ENCODE data around the gene ACP6.

Gene ACP6

DNA sequence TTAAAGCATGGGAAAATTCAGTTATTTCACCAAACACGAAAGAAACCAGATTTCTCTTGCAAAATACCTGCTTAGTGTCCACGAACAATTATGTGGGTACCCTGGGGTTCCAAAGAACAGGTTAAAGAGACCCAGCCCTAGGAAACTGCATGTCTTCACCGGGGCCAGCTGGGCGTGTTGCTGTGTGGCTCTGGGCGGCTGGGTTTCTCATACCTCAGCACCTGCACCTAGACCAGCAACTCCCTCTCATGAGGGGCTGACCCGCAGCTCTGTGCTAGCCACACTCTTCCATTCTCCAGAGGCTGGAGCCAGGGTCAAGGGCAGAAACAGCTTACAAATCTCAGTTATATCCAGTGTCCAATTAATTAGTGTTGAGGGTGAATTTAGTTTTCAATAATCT, 40.3 kb downstream of the ACP6 start:
- WGBS (ENCODE audit: insufficient coverage), result 100% methylated on average over 4 of the region's 6 CpGs
- POLR2A ChIA-PET, result no interaction called here

DNA sequence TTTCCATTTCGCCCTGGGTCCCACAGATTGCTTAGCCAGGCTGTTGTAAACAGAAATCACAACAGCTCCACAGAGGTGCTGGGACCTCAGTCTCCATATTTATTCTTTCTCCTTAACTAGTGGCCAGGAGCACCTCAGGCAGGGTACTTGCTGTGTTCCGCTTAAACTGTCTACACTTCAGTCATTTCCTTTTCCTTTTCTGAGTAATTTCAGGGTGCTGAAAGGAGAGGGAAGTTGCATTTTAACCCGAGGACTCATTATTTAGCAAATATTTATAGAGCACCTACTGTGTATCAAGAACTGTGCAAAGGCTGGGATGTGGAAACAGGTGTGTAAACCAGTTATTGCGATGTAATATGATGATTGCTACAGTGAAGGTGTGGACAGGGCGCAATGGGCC, 41.9 kb downstream of the ACP6 start:
- peaks cover 10 to 21% (median 13%) of the 10 kb centered on the region in 4 experiments for H3K4me1 ChIP-seq (ENCODE audit: control extremely low read depth in 1 of 4, control insufficient read depth in 4 of 4, insufficient read depth in 4 of 4, low read length in 3 of 4)
- H3K9me3 ChIP-seq (ENCODE audit: control extremely low read depth in 1 of 5, control insufficient read depth in 4 of 5, insufficient read depth in 2 of 5, low read depth in 1 of 5, low read length in 4 of 5), result no peaks in the 10 kb centered on the region
- WGBS (ENCODE audit: insufficient coverage), result 82% methylated on average over 4 of the region's 5 CpGs
- no peak overlapping the region for H3K27ac ChIP-seq (ENCODE audit: insufficient read depth in 1 of 2, low read depth in 1 of 2, low read length in 2 of 2, poor library complexity in 1 of 2, severe bottlenecking in 2 of 2)
- H3K36me3 ChIP-seq (ENCODE audit: control insufficient read depth in 4 of 4, insufficient read depth in 4 of 4, low read length in 3 of 4), result peaks cover 5 to 22% (median 12%) of the 10 kb centered on the region in 4 experiments
- no peak overlapping the region for H3K4me3 ChIP-seq (ENCODE audit: control insufficient read depth in 1 of 7, extremely low read depth in 1 of 7, insufficient read depth in 4 of 7, low read depth in 2 of 7, low read length in 6 of 7)
- no peaks in the 10 kb centered on the region for H3K27me3 ChIP-seq (replicated peaks in 2 of 5; ENCODE audit: control insufficient read depth in 4 of 5, insufficient read depth in 5 of 5, low read length in 4 of 5)
- ChIA-PET CTCF (interaction anchor here (0.8 to 3.1 kb wide), 5 partner anchors 9 to 136 kb away, joined by 3 to 19 read pairs (median 4); no protein-coding TSS in a partner anchor), POLR2A (no interaction called here)
- DNase-seq, result no peak

More for the DNA sequence above, 40.3 kb downstream of the ACP6 start:
- H3K36me3 ChIP-seq (ENCODE audit: control insufficient read depth in 4 of 4, insufficient read depth in 4 of 4, low read length in 3 of 4), result peaks cover 2 to 13% (median 8%) of the 10 kb centered on the region in 4 experiments
- H3K9me3 ChIP-seq (ENCODE audit: control extremely low read depth in 1 of 5, control insufficient read depth in 4 of 5, insufficient read depth in 2 of 5, low read depth in 1 of 5, low read length in 4 of 5), result no peaks in the 10 kb centered on the region
- peaks cover 10 to 26% (median 14%) of the 10 kb centered on the region in 4 experiments for H3K4me1 ChIP-seq (ENCODE audit: control extremely low read depth in 1 of 4, control insufficient read depth in 4 of 4, insufficient read depth in 4 of 4, low read length in 3 of 4)
- H3K27ac ChIP-seq (ENCODE audit: insufficient read depth in 1 of 2, low read depth in 1 of 2, low read length in 2 of 2, poor library complexity in 1 of 2, severe bottlenecking in 2 of 2), result no peak overlapping the region
- H3K27me3 ChIP-seq (replicated peaks in 2 of 5; ENCODE audit: control insufficient read depth in 4 of 5, insufficient read depth in 5 of 5, low read length in 4 of 5), result no peaks in the 10 kb centered on the region
- H3K4me3 ChIP-seq (ENCODE audit: control insufficient read depth in 1 of 7, extremely low read depth in 1 of 7, insufficient read depth in 4 of 7, low read depth in 2 of 7, low read length in 6 of 7), result no peak overlapping the region
- DNase-seq, result no peak
- CTCF ChIA-PET, result interaction anchor here (0.6 to 1.9 kb wide), 5 partner anchors 9 to 134 kb away, joined by 3 to 7 read pairs (median 3); no protein-coding TSS in a partner anchor

DNA sequence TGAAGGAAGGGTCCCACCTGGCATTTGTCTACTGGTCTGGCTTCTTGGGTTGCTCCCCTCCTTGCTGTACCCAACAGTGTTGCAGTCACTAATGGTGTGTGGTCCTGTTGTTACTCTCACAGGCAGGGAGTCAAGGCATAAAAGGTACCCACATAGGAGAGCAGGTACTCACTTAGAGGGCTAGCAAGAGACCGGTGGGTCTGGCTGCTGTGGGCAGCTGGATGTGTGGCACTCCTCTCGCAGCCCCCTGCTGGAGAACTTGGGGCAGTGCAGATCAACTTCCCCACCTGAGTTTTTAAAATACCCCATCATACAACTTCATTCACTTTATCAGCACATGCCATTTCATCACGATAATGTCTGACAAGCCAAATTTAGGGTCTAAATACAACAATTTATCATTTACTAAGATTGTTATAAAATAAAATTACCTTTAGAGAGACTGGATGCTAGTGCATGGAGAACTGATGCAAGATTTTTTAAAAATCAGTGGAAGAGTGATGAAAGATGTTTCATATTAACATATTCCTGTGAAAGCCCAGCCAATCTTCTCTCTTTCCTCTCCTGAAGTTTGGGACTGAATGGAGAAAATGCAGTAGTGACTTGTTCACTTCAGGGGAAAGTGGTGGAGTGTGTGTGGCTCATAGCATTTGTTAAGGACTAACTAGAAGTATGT, 42.8 kb downstream of the ACP6 start:
- Histone ChIP-seq H3K4me3 (ENCODE audit: control insufficient read depth in 1 of 7, extremely low read depth in 1 of 7, insufficient read depth in 4 of 7, low read depth in 2 of 7, low read length in 6 of 7) (no peak overlapping the region), H3K27me3 (replicated peaks in 2 of 5; ENCODE audit: control insufficient read depth in 4 of 5, insufficient read depth in 5 of 5, low read length in 4 of 5) (no peaks in the 10 kb centered on the region), H3K36me3 (ENCODE audit: control insufficient read depth in 4 of 4, insufficient read depth in 4 of 4, low read length in 3 of 4) (peaks cover 5 to 22% (median 10%) of the 10 kb centered on the region in 4 experiments), H3K4me1 (ENCODE audit: control extremely low read depth in 1 of 4, control insufficient read depth in 4 of 4, insufficient read depth in 4 of 4, low read length in 3 of 4) (peaks cover 10 to 21% (median 13%) of the 10 kb centered on the region in 4 experiments), H3K27ac (ENCODE audit: insufficient read depth in 1 of 2, low read depth in 1 of 2, low read length in 2 of 2, poor library complexity in 1 of 2, severe bottlenecking in 2 of 2) (no peak overlapping the region), H3K9me3 (ENCODE audit: control extremely low read depth in 1 of 5, control insufficient read depth in 4 of 5, insufficient read depth in 2 of 5, low read depth in 1 of 5, low read length in 4 of 5) (no peaks in the 10 kb centered on the region)
- CTCF ChIA-PET, result interaction anchor here (0.5 to 3.1 kb wide), 22 partner anchors 8 to 356 kb away, joined by 3 to 19 read pairs (median 4); partner anchors contain the start of gene ACP6
- 23% methylated on average over 2 of the region's 3 CpGs for WGBS (ENCODE audit: insufficient coverage)
- POLR2A ChIA-PET, result interaction anchor here (0.6 kb wide), 1 partner anchor 140 kb away, joined by 5 read pairs; no protein-coding TSS in a partner anchor
- peak; percentile 44 to 57 (median 56) for DNase-seq

DNA sequence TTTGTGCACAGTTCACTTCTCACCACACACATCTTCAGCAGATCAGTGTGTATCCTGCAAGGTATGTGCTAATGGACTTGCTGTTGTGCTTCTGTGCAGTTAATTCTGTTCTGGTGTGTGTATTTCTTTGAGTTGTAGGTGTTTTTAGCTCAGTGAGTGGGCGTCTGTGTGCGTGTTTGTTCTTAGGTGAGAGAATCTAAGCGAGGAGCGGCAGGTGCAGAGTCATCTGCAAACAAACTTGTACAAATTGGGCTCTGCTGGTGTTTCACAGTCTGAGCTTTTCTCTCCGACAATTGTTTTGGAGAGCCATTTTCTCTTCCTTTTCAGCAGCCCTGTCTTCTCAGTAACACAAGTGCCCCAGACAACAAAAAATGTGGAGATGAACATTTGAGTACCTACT, 43.6 kb downstream of the ACP6 start:
- CTCF ChIA-PET, result interaction anchor here (0.6 to 3.1 kb wide), 22 partner anchors 9 to 355 kb away, joined by 3 to 19 read pairs (median 3); partner anchors contain the start of gene ACP6
- no peak overlapping the region for H3K4me3 ChIP-seq (ENCODE audit: control insufficient read depth in 1 of 7, extremely low read depth in 1 of 7, insufficient read depth in 4 of 7, low read depth in 2 of 7, low read length in 6 of 7)

DNA sequence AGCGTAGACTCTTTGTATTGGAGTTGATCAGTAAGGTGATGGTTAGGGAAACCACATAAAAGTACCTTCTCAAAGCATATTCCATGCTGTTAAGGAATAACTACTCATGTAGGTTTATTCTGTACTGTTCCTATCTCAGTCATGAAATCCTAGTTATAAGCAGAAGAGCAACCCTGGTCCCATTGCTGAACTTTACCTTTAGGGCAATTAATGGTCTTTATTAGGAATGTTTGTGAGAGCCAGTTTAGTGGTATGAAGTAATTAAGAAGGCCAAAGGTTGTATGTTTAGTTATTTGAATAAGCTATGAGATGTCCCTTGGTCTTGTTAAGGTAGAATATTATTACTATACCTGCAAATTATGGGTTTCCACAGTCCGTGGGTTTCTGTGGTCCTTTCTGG, 44.0 kb downstream of the ACP6 start:
- 100% methylated on average over 1 of the region's 2 CpGs for WGBS (ENCODE audit: insufficient coverage)
- ChIA-PET CTCF (interaction anchor here (0.6 to 3.1 kb wide), 14 partner anchors 10 to 353 kb away, joined by 3 to 19 read pairs (median 4); partner anchors contain the start of gene ACP6), POLR2A (interaction anchor here (0.7 kb wide), 1 partner anchor 170 kb away, joined by 4 read pairs; no protein-coding TSS in a partner anchor)
- no peak overlapping the region for H3K27ac ChIP-seq (ENCODE audit: insufficient read depth in 1 of 2, low read depth in 1 of 2, low read length in 2 of 2, poor library complexity in 1 of 2, severe bottlenecking in 2 of 2)
- no peaks in the 10 kb centered on the region for H3K9me3 ChIP-seq (ENCODE audit: control extremely low read depth in 1 of 5, control insufficient read depth in 4 of 5, insufficient read depth in 2 of 5, low read depth in 1 of 5, low read length in 4 of 5)
- no peak overlapping the region for H3K4me3 ChIP-seq (ENCODE audit: control insufficient read depth in 1 of 7, extremely low read depth in 1 of 7, insufficient read depth in 4 of 7, low read depth in 2 of 7, low read length in 6 of 7)
- DNase-seq, result no peak
- peaks cover 5 to 26% (median 8%) of the 10 kb centered on the region in 4 experiments for H3K36me3 ChIP-seq (ENCODE audit: control insufficient read depth in 4 of 4, insufficient read depth in 4 of 4, low read length in 3 of 4)
- H3K4me1 ChIP-seq (ENCODE audit: control extremely low read depth in 1 of 4, control insufficient read depth in 4 of 4, insufficient read depth in 4 of 4, low read length in 3 of 4), result peaks cover 10 to 21% (median 13%) of the 10 kb centered on the region in 4 experiments
- no peaks in the 10 kb centered on the region for H3K27me3 ChIP-seq (replicated peaks in 2 of 5; ENCODE audit: control insufficient read depth in 4 of 5, insufficient read depth in 5 of 5, low read length in 4 of 5)

More for the DNA sequence above, 43.6 kb downstream of the ACP6 start:
- no peaks in the 10 kb centered on the region for H3K27me3 ChIP-seq (replicated peaks in 2 of 5; ENCODE audit: control insufficient read depth in 4 of 5, insufficient read depth in 5 of 5, low read length in 4 of 5)
- WGBS (ENCODE audit: insufficient coverage), result 100% methylated on average over 5 of the region's 5 CpGs
- peaks cover 10 to 21% (median 13%) of the 10 kb centered on the region in 4 experiments for H3K4me1 ChIP-seq (ENCODE audit: control extremely low read depth in 1 of 4, control insufficient read depth in 4 of 4, insufficient read depth in 4 of 4, low read length in 3 of 4)
- H3K9me3 ChIP-seq (ENCODE audit: control extremely low read depth in 1 of 5, control insufficient read depth in 4 of 5, insufficient read depth in 2 of 5, low read depth in 1 of 5, low read length in 4 of 5), result no peaks in the 10 kb centered on the region
- POLR2A ChIA-PET, result no interaction called here
- H3K27ac ChIP-seq (ENCODE audit: insufficient read depth in 1 of 2, low read depth in 1 of 2, low read length in 2 of 2, poor library complexity in 1 of 2, severe bottlenecking in 2 of 2), result no peak overlapping the region
- no peak for DNase-seq
- peaks cover 5 to 22% (median 6%) of the 10 kb centered on the region in 4 experiments for H3K36me3 ChIP-seq (ENCODE audit: control insufficient read depth in 4 of 4, insufficient read depth in 4 of 4, low read length in 3 of 4)

DNA sequence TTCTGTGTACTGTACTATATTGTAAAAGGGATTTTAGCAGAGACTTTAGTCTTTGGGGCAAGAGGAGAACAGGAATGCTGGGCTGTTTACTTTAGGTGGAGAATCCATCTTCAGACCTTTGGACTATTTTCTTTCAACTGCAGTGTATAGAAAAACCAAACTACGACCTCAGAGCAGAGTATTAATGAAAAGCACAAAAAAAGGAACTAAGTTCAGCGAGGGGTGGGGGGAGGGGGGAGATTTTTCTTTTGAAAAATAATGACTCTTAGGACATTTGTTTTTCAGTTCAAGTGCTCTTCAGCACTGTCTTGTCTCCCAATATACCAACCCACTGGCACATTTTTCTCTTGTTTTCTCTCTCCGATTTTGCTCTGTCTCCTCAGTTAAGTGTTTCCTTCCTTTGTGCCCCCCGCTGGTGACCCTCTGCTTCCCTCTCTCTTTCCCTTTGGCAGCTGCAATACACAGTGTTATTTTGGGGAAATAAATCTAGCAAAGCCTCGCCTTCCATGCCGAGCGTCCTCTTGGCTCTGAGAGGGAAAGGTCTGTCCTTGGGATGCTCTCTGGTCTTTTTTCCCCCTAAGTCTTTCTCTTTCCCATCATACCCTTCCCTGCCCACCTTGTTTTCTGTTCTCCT, 44.8 kb downstream of the ACP6 start:
- ChIA-PET POLR2A (interaction anchor here (0.7 kb wide), 1 partner anchor 171 kb away, joined by 4 read pairs; no protein-coding TSS in a partner anchor), CTCF (interaction anchor here (0.6 to 3.1 kb wide), 8 partner anchors 12 to 133 kb away, joined by 3 to 19 read pairs (median 3); no protein-coding TSS in a partner anchor)
- peaks cover 5 to 32% (median 11%) of the 10 kb centered on the region in 4 experiments for H3K36me3 ChIP-seq (ENCODE audit: control insufficient read depth in 4 of 4, insufficient read depth in 4 of 4, low read length in 3 of 4)
- peak overlapping the region in 4 of 7 experiments; percentile 20 to 66 (median 40) for H3K4me3 ChIP-seq (ENCODE audit: control insufficient read depth in 1 of 7, extremely low read depth in 1 of 7, insufficient read depth in 4 of 7, low read depth in 2 of 7, low read length in 6 of 7)
- 0% methylated on average over 2 of the region's 7 CpGs for WGBS (ENCODE audit: insufficient coverage)
- no peak overlapping the region for H3K27ac ChIP-seq (ENCODE audit: insufficient read depth in 1 of 2, low read depth in 1 of 2, low read length in 2 of 2, poor library complexity in 1 of 2, severe bottlenecking in 2 of 2)
- DNase-seq, result peak; percentile 38 to 68 (median 64)
- H3K27me3 ChIP-seq (replicated peaks in 2 of 5; ENCODE audit: control insufficient read depth in 4 of 5, insufficient read depth in 5 of 5, low read length in 4 of 5), result no peaks in the 10 kb centered on the region
- peaks cover 10 to 21% (median 13%) of the 10 kb centered on the region in 4 experiments for H3K4me1 ChIP-seq (ENCODE audit: control extremely low read depth in 1 of 4, control insufficient read depth in 4 of 4, insufficient read depth in 4 of 4, low read length in 3 of 4)
- no peaks in the 10 kb centered on the region for H3K9me3 ChIP-seq (ENCODE audit: control extremely low read depth in 1 of 5, control insufficient read depth in 4 of 5, insufficient read depth in 2 of 5, low read depth in 1 of 5, low read length in 4 of 5)

Data from common myeloid progenitor, CD34-positive (primary cell).